Hepatocyte (in vitro differentiated cells): ENCODE results near the gene NR2F1-AS1. TPM values are rescaled to one million over a fixed set of nuclear protein-coding genes. Genes with fewer than 3 reads are reported as not detected.

Experiments
- DNase-seq: peaks from one replicate; pipeline ENCODE4 v3.0.0-alpha.2; 2016; ENCODE audit warnings: low spot score
- H2AFZ ChIP-seq: fragments of 200-600 bp; sonication (generic); 2 replicates; pipeline ENCODE4 v1.6.0; 2016; ENCODE audit warnings: antibody characterized with exemption, mild to moderate bottlenecking
- H3K27ac ChIP-seq: fragments of 200-600 bp; sonication (generic); 2 replicates; pipeline ENCODE4 v1.5.1; 2016; ENCODE audit warnings: mild to moderate bottlenecking
- H3K27me3 ChIP-seq: fragments of 200-600 bp; sonication (generic); 2 replicates; pipeline ENCODE4 v1.6.1; 2016
- H3K36me3 ChIP-seq: fragments of 200-600 bp; sonication (generic); replicated peaks from 2 replicates; pipeline ENCODE4 v1.5.1; 2016; ENCODE audit warnings: low read depth; ENCODE audit not compliant: insufficient read depth
- H3K4me1 ChIP-seq: fragments of 200-600 bp; sonication (generic); 2 replicates; pipeline ENCODE4 v1.5.1; 2016; ENCODE audit warnings: mild to moderate bottlenecking, moderate library complexity; ENCODE audit not compliant: insufficient read depth
- H3K4me2 ChIP-seq: fragments of 200-600 bp; sonication (generic); 2 replicates; pipeline ENCODE4 v1.6.0; 2016
- H3K4me3 ChIP-seq: fragments of 200-600 bp; sonication (generic); 2 replicates; pipeline ENCODE4 v1.5.1; 2016; ENCODE audit warnings: mild to moderate bottlenecking
- H3K79me2 ChIP-seq: fragments of 200-600 bp; sonication (generic); 2 replicates; pipeline ENCODE4 v1.6.0; 2017; ENCODE audit warnings: mild to moderate bottlenecking
- H3K9me2 ChIP-seq: fragments of 200-600 bp; sonication (generic); replicated peaks from 2 replicates; pipeline ENCODE4 v1.6.0; 2017; ENCODE audit warnings: mild to moderate bottlenecking; ENCODE audit not compliant: insufficient read depth
- H3K9me3 ChIP-seq: fragments of 200-600 bp; sonication (generic); 2 replicates; pipeline ENCODE4 v1.5.1; 2016; ENCODE audit warnings: low read depth, mild to moderate bottlenecking
- H4K20me1 ChIP-seq: fragments of 200-600 bp; sonication (generic); 2 replicates; pipeline ENCODE4 v1.6.0; 2016; ENCODE audit warnings: mild to moderate bottlenecking; ENCODE audit not compliant: insufficient read depth, poor library complexity, severe bottlenecking
- EZH2 ChIP-seq: fragments of 200-600 bp; sonication (generic); IDR thresholded peaks from 2 replicates; pipeline ENCODE4 v1.6.1; 2016; ENCODE audit warnings: antibody characterized with exemption, mild to moderate bottlenecking, borderline replicate concordance
- EZH2phosphoT487 ChIP-seq: fragments of 200-600 bp; sonication (generic); IDR thresholded peaks from one replicate; pipeline ENCODE4 v1.6.1; 2018; ENCODE audit warnings: antibody characterized with exemption, mild to moderate bottlenecking, low read depth, moderate library complexity; ENCODE audit not compliant: unreplicated experiment, severe bottlenecking
- WGBS: methylation state at CpG from one replicate; pipeline ENCODE4 v1.1.6; 2016; ENCODE audit warnings: low lambda C conversion rate; ENCODE audit errors: missing lambda C conversion rate; 5-methylcytosine and 5-hydroxymethylcytosine counted together
- polyA plus RNA-seq: library from polyadenylated mRNA; unstranded; fragments of >200 nt; fragmentation: Nextera tagmentation; extraction: Ambion mirVana; gene quantifications from 2 replicates; pipeline ENCODE4 v1.2.1, GENCODE V29; 2016
- total RNA-seq: library from RNA; depleted of rRNA; stranded (reverse); fragments of >200 nt; gene quantifications from 2 replicates; pipeline ENCODE4 v1.2.3, GENCODE V29; 2014
- TF ChIP-seq, protein P1 (sequence below): fragments of 200-600 bp; sonication (generic); IDR thresholded peaks from 2 replicates; pipeline ENCODE4 v1.5.1; 2016; ENCODE audit warnings: antibody characterized with exemption, mild to moderate bottlenecking; ENCODE audit not compliant: poor library complexity

Gene NR2F1-AS1
- total and polyA plus RNA-seq, 2 experiments from 2014 or later, result 8.4 to 8.6 TPM

DNA sequence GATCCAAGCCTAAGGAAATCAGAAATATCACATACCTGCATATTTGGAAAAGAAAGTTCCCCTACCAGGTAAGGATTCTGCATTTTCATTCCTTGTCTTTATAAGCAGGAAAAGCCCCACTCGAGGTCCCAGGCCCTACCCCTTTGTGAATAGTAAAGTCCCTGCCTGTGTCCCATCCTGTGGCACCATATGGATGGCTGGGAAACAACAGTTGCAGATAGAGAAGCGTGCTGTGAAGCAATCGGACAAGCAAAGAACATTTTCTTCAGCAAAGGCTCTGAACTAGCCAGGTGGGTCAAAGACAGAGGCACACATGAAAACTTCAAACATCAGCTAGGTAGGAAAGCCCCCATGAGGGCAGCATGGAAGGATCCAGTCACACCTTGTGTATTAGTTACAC, 169.3 kb downstream of the NR2F1-AS1 start:
- no peak overlapping the region for H3K27ac ChIP-seq
- H2AFZ ChIP-seq, result no peak overlapping the region
- DNase-seq, result no peak
- no peaks in the 10 kb centered on the region for H3K79me2 ChIP-seq
- no peaks in the 10 kb centered on the region for H3K27me3 ChIP-seq
- TF ChIP-seq EZH2phosphoT487, result no peak
- TF ChIP-seq, protein P1, sequence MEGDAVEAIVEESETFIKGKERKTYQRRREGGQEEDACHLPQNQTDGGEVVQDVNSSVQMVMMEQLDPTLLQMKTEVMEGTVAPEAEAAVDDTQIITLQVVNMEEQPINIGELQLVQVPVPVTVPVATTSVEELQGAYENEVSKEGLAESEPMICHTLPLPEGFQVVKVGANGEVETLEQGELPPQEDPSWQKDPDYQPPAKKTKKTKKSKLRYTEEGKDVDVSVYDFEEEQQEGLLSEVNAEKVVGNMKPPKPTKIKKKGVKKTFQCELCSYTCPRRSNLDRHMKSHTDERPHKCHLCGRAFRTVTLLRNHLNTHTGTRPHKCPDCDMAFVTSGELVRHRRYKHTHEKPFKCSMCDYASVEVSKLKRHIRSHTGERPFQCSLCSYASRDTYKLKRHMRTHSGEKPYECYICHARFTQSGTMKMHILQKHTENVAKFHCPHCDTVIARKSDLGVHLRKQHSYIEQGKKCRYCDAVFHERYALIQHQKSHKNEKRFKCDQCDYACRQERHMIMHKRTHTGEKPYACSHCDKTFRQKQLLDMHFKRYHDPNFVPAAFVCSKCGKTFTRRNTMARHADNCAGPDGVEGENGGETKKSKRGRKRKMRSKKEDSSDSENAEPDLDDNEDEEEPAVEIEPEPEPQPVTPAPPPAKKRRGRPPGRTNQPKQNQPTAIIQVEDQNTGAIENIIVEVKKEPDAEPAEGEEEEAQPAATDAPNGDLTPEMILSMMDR, result no peak
- TF ChIP-seq EZH2, result no peak
- H3K4me2 ChIP-seq, result no peak overlapping the region
- no peaks in the 10 kb centered on the region for H4K20me1 ChIP-seq
- 86% methylated on average over 3 of the region's 3 CpGs for WGBS
- peaks cover 21% of the 10 kb centered on the region for H3K4me1 ChIP-seq
- H3K36me3 ChIP-seq, result no peaks in the 10 kb centered on the region
- no peak overlapping the region for H3K4me3 ChIP-seq
- H3K9me2 ChIP-seq, result no peaks in the 10 kb centered on the region
- no peaks in the 10 kb centered on the region for H3K9me3 ChIP-seq

DNA sequence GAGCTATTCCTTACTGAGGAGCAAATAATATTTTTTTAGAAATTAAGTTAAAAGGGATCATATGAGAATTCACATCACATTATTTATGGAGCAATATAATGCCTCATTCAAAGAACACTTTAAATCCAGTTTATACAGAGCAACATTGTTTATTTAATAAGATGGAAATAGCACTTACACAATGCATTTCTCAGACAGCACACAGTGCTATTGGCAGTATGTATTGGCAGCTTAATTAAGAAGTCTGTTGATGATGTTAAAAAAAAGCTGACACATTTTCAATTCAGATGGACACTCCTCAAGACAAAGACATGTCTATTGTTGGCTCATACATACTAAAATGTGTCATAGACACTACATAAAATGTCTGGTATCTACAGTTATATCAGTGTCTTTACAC, 171.3 kb downstream of the NR2F1-AS1 start:
- H3K27ac ChIP-seq, result no peak overlapping the region
- H3K4me3 ChIP-seq, result no peak overlapping the region
- no peaks in the 10 kb centered on the region for H3K79me2 ChIP-seq
- H3K4me2 ChIP-seq, result no peak overlapping the region
- no peaks in the 10 kb centered on the region for H3K9me3 ChIP-seq
- DNase-seq, result no peak
- peaks cover 21% of the 10 kb centered on the region for H3K4me1 ChIP-seq
- H4K20me1 ChIP-seq, result no peaks in the 10 kb centered on the region
- no peaks in the 10 kb centered on the region for H3K9me2 ChIP-seq
- no peaks in the 10 kb centered on the region for H3K36me3 ChIP-seq
- H2AFZ ChIP-seq, result no peak overlapping the region
- no peak for TF ChIP-seq EZH2phosphoT487
- TF ChIP-seq, protein P1, result no peak
- H3K27me3 ChIP-seq, result no peaks in the 10 kb centered on the region

DNA sequence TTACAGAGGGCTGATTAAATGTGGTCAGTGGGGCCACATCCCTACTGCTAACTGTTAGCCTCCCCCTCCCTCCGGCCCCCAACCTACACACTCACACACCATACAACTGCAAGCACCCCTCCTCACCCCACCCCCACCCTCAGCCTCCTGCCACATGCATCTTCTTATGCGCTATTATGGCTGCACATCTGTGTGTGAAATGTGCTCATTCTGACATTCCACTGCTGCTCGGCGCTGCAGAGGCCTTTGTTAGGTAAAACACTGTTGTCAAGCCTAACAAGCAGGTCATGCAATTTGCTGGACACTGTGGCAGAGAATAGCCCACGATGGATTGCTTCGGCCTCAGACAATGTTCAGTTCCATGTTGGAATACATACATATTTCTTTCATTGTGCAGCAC, 173.6 kb downstream of the NR2F1-AS1 start:
- Histone ChIP-seq H3K9me3 (no peaks in the 10 kb centered on the region), H4K20me1 (no peaks in the 10 kb centered on the region), H3K9me2 (no peaks in the 10 kb centered on the region), H3K79me2 (no peaks in the 10 kb centered on the region), H3K27me3 (no peaks in the 10 kb centered on the region), H3K4me3 (no peak overlapping the region), H2AFZ (no peak overlapping the region), H3K36me3 (no peaks in the 10 kb centered on the region), H3K4me1 (peaks cover 26% of the 10 kb centered on the region), H3K4me2 (peak overlapping the region; percentile 3), H3K27ac (peak overlapping the region; percentile 21)
- DNase-seq, result peak; percentile 29
- WGBS, result 55% methylated on average over 6 of the region's 6 CpGs
- TF ChIP-seq EZH2 (no peak), EZH2phosphoT487 (no peak)
- TF ChIP-seq, protein P1, result no peak

DNA sequence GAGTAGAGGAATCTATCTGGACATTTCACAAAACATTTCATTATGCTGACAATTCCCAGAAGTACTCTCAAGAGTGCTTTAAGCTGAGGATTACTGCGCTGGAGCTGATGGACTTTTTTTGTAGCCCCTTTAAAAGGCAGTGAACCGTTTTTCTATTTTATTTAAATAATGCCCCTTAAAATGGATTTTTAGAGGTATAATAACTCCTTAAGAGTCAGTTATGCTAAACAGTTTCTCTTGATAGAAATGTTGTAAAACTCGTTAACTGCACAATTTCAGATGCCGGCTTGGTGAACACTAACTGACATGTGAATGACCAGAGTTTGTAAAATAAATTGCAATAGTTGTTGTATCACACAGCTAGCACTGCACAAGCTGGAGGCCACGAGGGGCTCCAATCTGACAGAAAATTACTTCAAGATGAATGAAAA, 174.0 kb downstream of the NR2F1-AS1 start:
- H3K4me1 ChIP-seq, result peaks cover 26% of the 10 kb centered on the region
- no peaks in the 10 kb centered on the region for H4K20me1 ChIP-seq
- no peaks in the 10 kb centered on the region for H3K79me2 ChIP-seq
- no peaks in the 10 kb centered on the region for H3K9me3 ChIP-seq
- H3K27me3 ChIP-seq, result no peaks in the 10 kb centered on the region
- H3K4me3 ChIP-seq, result no peak overlapping the region
- H3K27ac ChIP-seq, result no peak overlapping the region
- H3K36me3 ChIP-seq, result no peaks in the 10 kb centered on the region
- WGBS, result 50% methylated on average over 5 of the region's 5 CpGs
- no peak overlapping the region for H3K4me2 ChIP-seq
- no peak overlapping the region for H2AFZ ChIP-seq
- DNase-seq, result no peak
- no peak for TF ChIP-seq EZH2phosphoT487
- no peak for TF ChIP-seq EZH2
- TF ChIP-seq, protein P1, result no peak
- H3K9me2 ChIP-seq, result no peaks in the 10 kb centered on the region
